Measurements from ENCODE around the gene VWF. TPM values are rescaled to one million over a fixed set of nuclear protein-coding genes. Genes with fewer than 3 reads are reported as not detected.
A peak's percentile ranks its signal among the peaks of the same experiment; 100 is the strongest.

VWF gene
- total and polyA plus RNA-seq, 2 of the 13 experiments (the other 11 are each of a cell fraction or from before 2014, with no cell fraction given) = 0.20 to 0.25 TPM

GRCh38 chr12:6073426-6073825, 51.0 kb downstream of the VWF start (continued):
- TF ChIP-seq HBP1 (CRISPR knock-in tag; IDR thresholded peaks at IDR 0.05; ENCODE audit: low read depth) (no peak), NCOA2 (CRISPR knock-in tag; IDR thresholded peaks at IDR 0.05) (0 out of 2 replicates have a peak, but pooled peaks have one; percentile 29)

- ATAC-seq = no peak
- in situ Hi-C loops (cut with HindIII; ENCODE audit: extremely low pct_ligation_motif_present, low pct_unique_long_range_greater_than_20kb) (loop anchor here (25.0 kb wide), 1 partner anchor 390 kb away; the partner anchor contains the start of genes TAPBPL and VAMP1), intact Hi-C loops (cut with micrococcal nuclease; ENCODE audit: unreplicated experiment) (no loop called here)
- Histone ChIP-seq H3K4me1 (ENCODE audit: insufficient read depth, low read length) (peaks cover 52% of the 10 kb centered on the region), H2AFZ (ENCODE audit: low read length) (no peak overlapping the region), H4K20me1 (ENCODE audit: insufficient read depth, low read length) (no peaks in the 10 kb centered on the region), H3K9me3 (ENCODE audit: low read length) (no peaks in the 10 kb centered on the region), H3K27me3 (ENCODE audit: control insufficient read depth in 1 of 2, insufficient read depth in 2 of 2, low read length in 2 of 2) (peaks cover 0 to 34% of the 10 kb centered on the region in 2 experiments; a peak in 3 of 5 replicates), H3K36me3 (replicated peaks in 1 of 2; ENCODE audit: control insufficient read depth in 1 of 2, insufficient read depth in 2 of 2, low read length in 2 of 2) (no peaks in the 10 kb centered on the region), H3K4me3 (replicated peaks in 1 of 3; ENCODE audit: insufficient read depth in 1 of 3, low read depth in 2 of 3, low read length in 3 of 3) (no peak overlapping the region), H3K79me2 (ENCODE audit: insufficient read depth, low read length) (no peaks in the 10 kb centered on the region), H3K27ac (ENCODE audit: extremely low read length, insufficient read depth, low read length) (no peak overlapping the region), H3K4me2 (ENCODE audit: low read depth, low read length) (peak overlapping the region; percentile 10; the same call in 1 of the 2 replicates), H3K9ac (ENCODE audit: insufficient read depth, low read depth, low read length) (no peak overlapping the region)
- ChIA-PET POLR2A (interaction anchor here (1.2 to 4.1 kb wide), 4 partner anchors 14 to 212 kb away, joined by 3 to 29 read pairs (median 4); no protein-coding TSS in a partner anchor), CTCF (ENCODE audit: low intra/inter-chr PET ratio, low total read pairs) (no interaction called here)
- BruUV-seq (replicated peaks) = no TSS peak
- peak; percentile 63 for DNase-seq (ENCODE audit: low spot score)
- no peak for FAIRE-seq
- WGBS (ENCODE audit: low lambda C conversion rate) = 18% methylated on average over 10 of the region's 10 CpGs
- no peak for TF ChIP-seq ZNF782 (CRISPR knock-in tag; IDR thresholded peaks at IDR 0.05; ENCODE audit: borderline replicate concordance)
- TF ChIP-seq ARID5B (CRISPR knock-in tag; IDR thresholded peaks at IDR 0.05) = peak; percentile 82
- TF ChIP-seq RXRB (CRISPR knock-in tag; IDR thresholded peaks at IDR 0.05; ENCODE audit: borderline replicate concordance) = peak; percentile 72
- no peak for TF ChIP-seq BCL3 (CRISPR knock-in tag; IDR thresholded peaks at IDR 0.05)
- no peak for TF ChIP-seq KLF16 (CRISPR knock-in tag; IDR thresholded peaks at IDR 0.05)
- TF ChIP-seq ZFP91 (CRISPR knock-in tag; IDR thresholded peaks at IDR 0.05; ENCODE audit: borderline replicate concordance) = no peak
- TF ChIP-seq ZNF572 (CRISPR knock-in tag; IDR thresholded peaks at IDR 0.05) = no peak
- no peak for TF ChIP-seq TFDP2 (CRISPR knock-in tag; IDR thresholded peaks at IDR 0.05)
- no peak for TF ChIP-seq KAT2B (IDR thresholded peaks at IDR 0.05; ENCODE audit: borderline replicate concordance, low read depth, low read length)
- no peak for TF ChIP-seq ZC3H4 (CRISPR knock-in tag; IDR thresholded peaks at IDR 0.05; ENCODE audit: borderline replicate concordance)
- no peak for TF ChIP-seq KLF6 (CRISPR knock-in tag; IDR thresholded peaks at IDR 0.05)
These were observed 52.1 kb downstream of the VWF start for GRCh38 chr12:6072302-6072752.

All from HepG2 (cell line).